Measurements from ENCODE around the gene SF3B3. TPM values are rescaled to one million over a fixed set of nuclear protein-coding genes. Genes with fewer than 3 reads are reported as not detected.

SF3B3 gene
- total and polyA plus RNA-seq, 10 of the 15 experiments (the other 5 are each of a cell fraction or from before 2014, with no cell fraction given): 134 to 453 (median 215) TPM

DNA sequence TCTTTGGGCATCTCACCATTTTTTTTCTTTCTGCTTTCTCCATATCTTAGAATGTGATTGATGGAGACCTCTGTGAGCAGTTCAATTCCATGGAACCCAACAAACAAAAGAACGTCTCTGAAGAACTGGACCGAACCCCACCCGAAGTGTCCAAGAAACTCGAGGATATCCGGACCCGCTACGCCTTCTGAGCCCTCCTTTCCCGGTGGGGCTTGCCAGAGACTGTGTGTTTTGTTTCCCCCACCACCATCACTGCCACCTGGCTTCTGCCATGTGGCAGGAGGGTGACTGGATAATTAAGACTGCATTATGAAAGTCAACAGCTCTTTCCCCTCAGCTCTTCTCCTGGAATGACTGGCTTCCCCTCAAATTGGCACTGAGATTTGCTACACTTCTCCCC is 48.0 kb downstream of the SF3B3 start:
- H3K4me2 ChIP-seq (ENCODE audit: control insufficient read depth, insufficient read depth): no peak overlapping the region
- no peaks in the 10 kb centered on the region for H3K9me3 ChIP-seq (replicated peaks; ENCODE audit: control insufficient read depth, insufficient read depth, low read length)
- H3K9ac ChIP-seq (ENCODE audit: control insufficient read depth, insufficient read depth, low read length): no peak overlapping the region
- H3K36me3 ChIP-seq (ENCODE audit: control insufficient read depth in 2 of 2, insufficient read depth in 2 of 2, low read length in 1 of 2): peaks cover 49 to 62% of the 10 kb centered on the region in 2 experiments
- H3K79me2 ChIP-seq (ENCODE audit: control insufficient read depth, insufficient read depth, low read length): no peaks in the 10 kb centered on the region
- peaks cover 10% of the 10 kb centered on the region for H3K4me1 ChIP-seq (ENCODE audit: control insufficient read depth, insufficient read depth, low read length)
- ChIA-PET POLR2A (interaction anchor here (0.6 kb wide), 1 partner anchor 12 kb away, joined by 7 read pairs; no protein-coding TSS in a partner anchor), SMC1A (ENCODE audit: uncharacterized antibody, unreplicated experiment) (interaction anchor here (1.3 kb wide), 1 partner anchor 10 kb away, joined by 3 read pairs; no protein-coding TSS in a partner anchor), RAD21 (ENCODE audit: unreplicated experiment) (no interaction called here), CTCF (no interaction called here)
- in situ Hi-C loops (cut with MboI): no loop called here
- DNase-seq (ENCODE audit: low read depth, low spot score) (no peak), FAIRE-seq (no peak), ATAC-seq (no peak)
- H3K27ac ChIP-seq (ENCODE audit: control insufficient read depth, insufficient read depth): no peak overlapping the region
- H3K4me3 ChIP-seq: no peak overlapping the region
- WGBS (ENCODE audit: insufficient coverage, insufficient replicate concordance, low lambda C conversion rate, missing lambda C conversion rate): 97% methylated on average over 8 of the region's 8 CpGs
- intact Hi-C loops (cut with micrococcal nuclease; ENCODE audit: unreplicated experiment): no loop called here
- TSS peak; percentile 32 for BruUV-seq (replicated peaks)
- TF ChIP-seq KLF5 (IDR thresholded peaks at IDR 0.05; ENCODE audit: partially characterized antibody) (no peak), KDM1A (IDR thresholded peaks at IDR 0.05; ENCODE audit: borderline replicate concordance) (no peak), FOXK2 (IDR thresholded peaks at IDR 0.05) (no peak), ZNF207 (IDR thresholded peaks at IDR 0.05; ENCODE audit: borderline replicate concordance) (no peak), SUPT20H (IDR thresholded peaks at IDR 0.05; ENCODE audit: borderline replicate concordance, control insufficient read depth, low read depth, low read length) (no peak), NFXL1 (IDR thresholded peaks at IDR 0.05; ENCODE audit: borderline replicate concordance) (no peak), ZNF384 (IDR thresholded peaks at IDR 0.05; ENCODE audit: borderline replicate concordance, low read depth, low read length) (no peak)
- TF ChIP-seq, protein P1, sequence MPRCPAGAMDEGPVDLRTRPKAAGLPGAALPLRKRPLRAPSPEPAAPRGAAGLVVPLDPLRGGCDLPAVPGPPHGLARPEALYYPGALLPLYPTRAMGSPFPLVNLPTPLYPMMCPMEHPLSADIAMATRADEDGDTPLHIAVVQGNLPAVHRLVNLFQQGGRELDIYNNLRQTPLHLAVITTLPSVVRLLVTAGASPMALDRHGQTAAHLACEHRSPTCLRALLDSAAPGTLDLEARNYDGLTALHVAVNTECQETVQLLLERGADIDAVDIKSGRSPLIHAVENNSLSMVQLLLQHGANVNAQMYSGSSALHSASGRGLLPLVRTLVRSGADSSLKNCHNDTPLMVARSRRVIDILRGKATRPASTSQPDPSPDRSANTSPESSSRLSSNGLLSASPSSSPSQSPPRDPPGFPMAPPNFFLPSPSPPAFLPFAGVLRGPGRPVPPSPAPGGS (IDR thresholded peaks at IDR 0.05; ENCODE audit: borderline replicate concordance, insufficient read depth, low read depth, low read length, poor library complexity, severe bottlenecking): no peak
- TF ChIP-seq, protein P2, sequence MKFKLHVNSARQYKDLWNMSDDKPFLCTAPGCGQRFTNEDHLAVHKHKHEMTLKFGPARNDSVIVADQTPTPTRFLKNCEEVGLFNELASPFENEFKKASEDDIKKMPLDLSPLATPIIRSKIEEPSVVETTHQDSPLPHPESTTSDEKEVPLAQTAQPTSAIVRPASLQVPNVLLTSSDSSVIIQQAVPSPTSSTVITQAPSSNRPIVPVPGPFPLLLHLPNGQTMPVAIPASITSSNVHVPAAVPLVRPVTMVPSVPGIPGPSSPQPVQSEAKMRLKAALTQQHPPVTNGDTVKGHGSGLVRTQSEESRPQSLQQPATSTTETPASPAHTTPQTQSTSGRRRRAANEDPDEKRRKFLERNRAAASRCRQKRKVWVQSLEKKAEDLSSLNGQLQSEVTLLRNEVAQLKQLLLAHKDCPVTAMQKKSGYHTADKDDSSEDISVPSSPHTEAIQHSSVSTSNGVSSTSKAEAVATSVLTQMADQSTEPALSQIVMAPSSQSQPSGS (IDR thresholded peaks at IDR 0.05; ENCODE audit: low read length): no peak
- TF ChIP-seq, protein P3, sequence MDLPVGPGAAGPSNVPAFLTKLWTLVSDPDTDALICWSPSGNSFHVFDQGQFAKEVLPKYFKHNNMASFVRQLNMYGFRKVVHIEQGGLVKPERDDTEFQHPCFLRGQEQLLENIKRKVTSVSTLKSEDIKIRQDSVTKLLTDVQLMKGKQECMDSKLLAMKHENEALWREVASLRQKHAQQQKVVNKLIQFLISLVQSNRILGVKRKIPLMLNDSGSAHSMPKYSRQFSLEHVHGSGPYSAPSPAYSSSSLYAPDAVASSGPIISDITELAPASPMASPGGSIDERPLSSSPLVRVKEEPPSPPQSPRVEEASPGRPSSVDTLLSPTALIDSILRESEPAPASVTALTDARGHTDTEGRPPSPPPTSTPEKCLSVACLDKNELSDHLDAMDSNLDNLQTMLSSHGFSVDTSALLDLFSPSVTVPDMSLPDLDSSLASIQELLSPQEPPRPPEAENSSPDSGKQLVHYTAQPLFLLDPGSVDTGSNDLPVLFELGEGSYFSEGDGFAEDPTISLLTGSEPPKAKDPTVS (IDR thresholded peaks at IDR 0.05; ENCODE audit: low read depth, low read length): no peak
- H2AFZ ChIP-seq (ENCODE audit: control insufficient read depth, low read depth, low read length): no peak overlapping the region
- no peaks in the 10 kb centered on the region; the same call in 1 of the 2 replicates for H4K20me1 ChIP-seq (ENCODE audit: control insufficient read depth, insufficient read depth)
- H3K27me3 ChIP-seq (replicated peaks in 1 of 2; ENCODE audit: control insufficient read depth in 2 of 2, insufficient read depth in 2 of 2, low read length in 1 of 2): no peaks in the 10 kb centered on the region

Data from GM12878 (cell line).